Muscle of leg (tissue), 11 donors: ENCODE data around the gene MYL9. TPM values are rescaled to one million over a fixed set of nuclear protein-coding genes. Genes with fewer than 3 reads are reported as not detected.

Experiments used
- DNase-seq: peaks from one replicate; pipeline ENCODE4 v3.0.0; 2013
- H3K27ac ChIP-seq: one replicate; pipeline ENCODE4 v1.5.1; 2013; ENCODE audit warnings: mild to moderate bottlenecking, low read length, control low read depth
- H3K27me3 ChIP-seq: one replicate; pipeline ENCODE4 v1.6.1; 2013; ENCODE audit warnings: low read length; ENCODE audit not compliant: control insufficient read depth, insufficient read depth
- H3K36me3 ChIP-seq: one replicate; pipeline ENCODE4 v1.6.1; 2013; ENCODE audit warnings: low read length; ENCODE audit not compliant: control insufficient read depth, insufficient read depth
- H3K4me1 ChIP-seq: one replicate; pipeline ENCODE4 v1.6.1; 2013; ENCODE audit warnings: low read length; ENCODE audit not compliant: control insufficient read depth, insufficient read depth
- H3K4me3 ChIP-seq: one replicate; pipeline ENCODE4 v1.5.1; 2013; ENCODE audit warnings: low read length, control low read depth
- H3K9me3 ChIP-seq: replicated peaks from 2 replicates; pipeline ENCODE4 v1.6.1; 2013; ENCODE audit warnings: low read depth, low read length; ENCODE audit not compliant: control insufficient read depth
- WGBS: methylation state at CpG from one replicate; pipeline ENCODE4 v1.1.5; 2013; ENCODE audit warnings: missing lambda C conversion rate; ENCODE audit not compliant: insufficient coverage; 5-methylcytosine and 5-hydroxymethylcytosine counted together
- polyA plus RNA-seq, 8 donors: library from polyadenylated mRNA; unstranded; fragments of 120-200 nt; gene quantifications; one replicate each; pipeline versions ENCODE4 v1.2.1 to v1.2.3, GENCODE V29; 2013; ENCODE audit warnings: inconsistent platforms in 1 of 8, low replicate concordance in 1 of 8; ENCODE audit not compliant: insufficient read length in 8 of 8, insufficient read depth in 1 of 8
- total RNA-seq: library from RNA; stranded (reverse); fragments of 120-200 nt; gene quantifications from one replicate; pipeline ENCODE4 v1.2.4, GENCODE V29; 2013

MYL9 gene
- total and polyA plus RNA-seq, 9 donors: 162 to 621 (median 456) TPM

DNA sequence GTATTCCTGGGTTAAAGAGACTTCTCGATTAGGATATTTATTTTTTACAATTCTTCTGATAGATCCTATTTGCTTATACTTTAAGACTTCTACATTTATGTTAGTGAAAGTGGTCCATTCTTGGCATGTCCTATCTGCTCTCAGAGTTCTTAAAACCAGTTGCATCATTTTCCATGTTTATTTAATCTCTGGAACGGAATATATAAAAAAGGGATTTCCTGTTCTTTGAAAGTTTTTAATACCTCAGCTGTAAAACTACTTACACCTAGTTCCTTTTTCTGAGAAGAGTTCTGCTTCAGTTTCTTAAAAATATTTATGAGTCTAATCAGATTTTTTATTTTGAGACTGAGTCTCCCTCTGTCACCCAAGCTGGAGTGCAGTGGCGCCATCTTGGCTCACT lies 18.0 kb upstream of the MYL9 start:
- 100% methylated on average over 1 of the region's 3 CpGs for WGBS
- peak; percentile 39 for DNase-seq
- peaks cover 66% of the 10 kb centered on the region for H3K36me3 ChIP-seq

DNA sequence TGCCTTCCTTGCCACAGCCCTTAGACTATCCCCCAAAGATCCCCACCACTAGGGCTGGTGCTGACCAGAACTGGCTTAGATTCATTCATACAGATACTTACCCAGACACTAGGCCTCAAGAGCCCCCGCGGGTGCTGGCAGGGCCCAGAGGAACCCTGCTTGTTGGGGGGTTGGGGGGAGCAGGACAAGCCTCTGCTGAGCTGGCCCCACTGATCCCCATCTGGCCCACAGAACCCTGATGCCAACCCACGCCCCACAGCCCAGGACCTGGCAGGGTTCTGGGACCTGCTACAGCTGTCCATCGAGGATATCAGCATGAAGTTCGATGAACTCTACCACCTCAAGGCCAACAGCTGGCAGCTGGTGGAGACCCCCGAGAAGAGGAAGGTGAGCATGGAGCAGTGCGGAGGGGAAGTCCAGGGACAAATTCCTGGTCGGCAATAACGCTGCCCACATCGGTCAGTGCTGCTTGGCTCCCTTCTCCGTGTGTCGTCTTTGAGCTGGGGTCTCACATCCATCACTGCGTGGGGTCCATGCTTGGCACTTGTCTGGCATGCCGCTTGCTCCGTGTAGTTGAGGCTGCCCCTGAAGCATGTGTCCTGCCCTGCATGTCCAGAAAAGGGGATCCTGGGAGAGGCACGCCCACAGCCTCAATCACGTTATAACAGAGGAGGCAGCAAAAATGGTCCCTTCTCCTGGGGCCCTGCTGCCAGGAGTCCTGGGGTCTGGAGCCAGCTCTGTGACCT lies 15.5 kb upstream of the MYL9 start:
- Histone ChIP-seq H3K27ac (no peak overlapping the region), H3K27me3 (no peaks in the 10 kb centered on the region), H3K4me1 (no peaks in the 10 kb centered on the region), H3K36me3 (peaks cover 65% of the 10 kb centered on the region), H3K9me3 (no peaks in the 10 kb centered on the region), H3K4me3 (no peak overlapping the region)
- WGBS: 89% methylated on average over 15 of the region's 17 CpGs
- no peak for DNase-seq

More for the DNA sequence above, 18.0 kb upstream of the MYL9 start:
- Histone ChIP-seq H3K4me1 (no peaks in the 10 kb centered on the region), H3K27ac (no peak overlapping the region), H3K9me3 (no peaks in the 10 kb centered on the region), H3K4me3 (no peak overlapping the region), H3K27me3 (no peaks in the 10 kb centered on the region)

DNA sequence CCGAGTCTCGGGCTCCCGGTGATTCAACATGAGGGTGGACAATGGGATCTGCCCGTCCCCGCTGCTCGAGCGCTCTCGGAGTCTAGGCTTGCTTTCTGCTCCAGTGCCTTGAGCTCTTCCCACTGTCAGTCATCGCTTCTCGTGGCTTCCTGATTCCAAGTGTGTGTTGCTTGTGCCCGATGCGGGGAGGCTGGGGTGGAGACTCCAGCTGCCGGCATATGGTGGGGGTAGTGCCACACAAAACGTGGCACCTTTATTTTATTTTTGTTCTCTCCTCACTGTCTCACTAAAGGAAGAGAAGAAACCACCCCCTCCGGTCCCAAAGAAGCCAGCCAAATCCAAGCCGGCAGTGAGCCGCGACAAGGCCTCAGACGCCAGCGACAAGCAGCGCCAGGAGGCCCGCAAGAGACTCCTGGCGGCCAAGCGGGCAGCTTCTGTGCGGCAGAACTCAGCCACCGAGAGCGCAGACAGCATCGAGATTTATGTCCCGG lies 14.8 kb upstream of the MYL9 start:
- H3K9me3 ChIP-seq: no peaks in the 10 kb centered on the region
- no peak for DNase-seq
- H3K36me3 ChIP-seq: peaks cover 62% of the 10 kb centered on the region
- H3K4me3 ChIP-seq: no peak overlapping the region
- no peaks in the 10 kb centered on the region for H3K27me3 ChIP-seq
- no peak overlapping the region for H3K27ac ChIP-seq
- 90% methylated on average over 19 of the region's 29 CpGs for WGBS
- no peaks in the 10 kb centered on the region for H3K4me1 ChIP-seq

DNA sequence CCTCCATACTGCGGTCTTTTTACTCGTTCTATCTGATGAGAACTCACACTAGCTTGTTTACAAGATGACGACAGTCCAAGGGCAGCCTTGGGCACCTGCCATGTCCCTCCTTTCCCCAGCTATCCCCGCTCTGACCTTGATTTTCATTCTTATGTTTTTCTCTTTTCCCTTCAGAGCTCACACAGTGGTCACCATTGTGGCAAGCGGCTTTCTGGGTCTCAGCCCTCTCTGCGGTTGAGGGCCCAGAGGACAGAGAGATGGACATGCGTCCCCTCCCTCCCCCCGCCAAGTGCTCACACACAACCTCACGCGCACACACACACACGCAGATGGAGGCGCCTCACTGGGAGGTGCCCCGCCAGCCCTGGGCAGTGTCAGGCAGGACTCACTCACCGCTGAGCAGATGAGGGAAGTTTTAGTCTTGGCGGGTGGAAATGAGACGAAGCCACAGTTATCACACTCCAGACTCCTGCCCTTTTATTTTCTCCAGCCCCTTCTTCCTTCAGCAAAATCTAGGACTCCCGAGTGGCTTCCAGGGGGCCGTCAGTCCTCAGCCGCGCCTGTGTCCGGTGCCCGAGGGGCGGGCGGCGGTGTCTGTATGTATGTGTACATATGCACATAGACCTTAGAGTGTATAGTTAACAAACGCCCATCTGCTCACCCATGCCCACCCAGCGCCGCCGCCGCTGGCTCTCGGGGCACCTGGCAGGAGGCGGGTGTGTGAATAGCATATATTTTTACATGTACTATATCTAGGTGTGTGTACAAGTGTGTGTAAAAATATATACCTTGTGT lies 13.8 kb upstream of the MYL9 start:
- WGBS: 80% methylated on average over 12 of the region's 32 CpGs
- Histone ChIP-seq H3K9me3 (no peaks in the 10 kb centered on the region), H3K4me3 (no peak overlapping the region), H3K27me3 (no peaks in the 10 kb centered on the region), H3K36me3 (peaks cover 53% of the 10 kb centered on the region), H3K4me1 (no peaks in the 10 kb centered on the region), H3K27ac (no peak overlapping the region)
- DNase-seq: no peak

DNA sequence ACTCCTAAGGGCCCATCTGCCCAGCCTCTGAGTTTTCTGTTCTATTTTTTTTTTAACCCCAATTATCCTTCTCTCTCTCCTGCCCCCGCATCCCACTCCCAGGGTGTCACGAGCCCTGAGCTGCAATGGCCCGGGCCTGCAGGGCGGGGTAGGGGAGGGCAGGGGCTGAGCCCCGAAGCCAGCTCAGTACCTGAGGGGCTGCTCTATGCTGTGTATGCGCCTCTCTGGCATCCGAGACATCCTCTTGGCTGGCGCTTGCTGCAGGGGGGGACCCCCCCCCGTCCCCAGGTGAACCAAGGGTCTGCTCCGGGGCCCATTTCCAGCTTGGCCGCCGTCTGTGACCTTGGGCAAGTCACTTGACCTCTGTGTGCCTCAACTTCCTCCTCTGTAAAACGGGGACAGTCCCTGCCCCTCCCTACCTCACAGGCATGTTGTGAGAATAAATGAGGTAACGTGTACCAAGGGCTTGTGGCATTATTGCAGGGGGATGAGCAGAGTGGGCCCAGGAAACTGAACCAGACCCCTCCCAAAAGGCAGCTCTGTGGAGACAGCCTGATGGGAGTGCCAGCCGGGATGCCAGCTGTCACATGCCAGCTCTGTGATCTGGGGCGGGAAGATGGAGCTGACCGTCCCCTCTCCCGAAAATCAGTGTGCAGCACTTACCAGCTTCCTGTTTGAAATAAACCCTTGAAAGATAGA lies 13.0 kb upstream of the MYL9 start:
- H3K27me3 ChIP-seq: no peaks in the 10 kb centered on the region
- H3K4me1 ChIP-seq: no peaks in the 10 kb centered on the region
- peaks cover 47% of the 10 kb centered on the region for H3K36me3 ChIP-seq
- H3K27ac ChIP-seq: no peak overlapping the region
- DNase-seq: no peak
- H3K4me3 ChIP-seq: no peak overlapping the region
- no peaks in the 10 kb centered on the region for H3K9me3 ChIP-seq
- 82% methylated on average over 12 of the region's 18 CpGs for WGBS

DNA sequence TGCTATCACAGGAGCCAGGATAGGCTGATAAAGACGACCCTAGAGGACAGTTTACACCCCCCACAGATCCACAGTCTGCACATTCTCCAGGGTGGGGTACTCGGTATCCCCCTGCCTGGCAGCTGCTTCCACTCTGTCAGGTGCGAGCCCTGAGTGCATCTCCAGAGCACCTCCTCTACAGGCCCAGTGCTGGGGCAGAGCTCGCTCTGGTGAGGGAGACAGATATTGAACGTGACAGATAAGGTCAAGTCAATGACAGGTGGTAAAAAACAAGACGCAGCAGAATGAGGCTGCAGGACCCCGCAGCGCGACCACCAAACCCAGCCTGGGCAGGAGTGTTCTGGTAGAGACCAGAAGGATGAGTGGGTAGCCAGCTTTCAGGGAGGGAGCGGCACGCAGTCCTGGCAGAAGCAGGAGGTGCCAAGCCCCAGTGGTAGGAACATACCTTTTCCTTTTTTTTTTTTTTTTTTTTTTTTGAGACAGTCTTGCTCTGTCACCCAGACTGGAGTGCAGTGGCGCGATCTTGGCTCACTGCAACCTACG lies 12.4 kb upstream of the MYL9 start:
- no peaks in the 10 kb centered on the region for H3K9me3 ChIP-seq
- WGBS: 79% methylated on average over 11 of the region's 14 CpGs
- H3K27me3 ChIP-seq: no peaks in the 10 kb centered on the region
- peaks cover 42% of the 10 kb centered on the region for H3K36me3 ChIP-seq
- H3K27ac ChIP-seq: no peak overlapping the region
- no peak for DNase-seq
- H3K4me1 ChIP-seq: no peaks in the 10 kb centered on the region
- no peak overlapping the region for H3K4me3 ChIP-seq

DNA sequence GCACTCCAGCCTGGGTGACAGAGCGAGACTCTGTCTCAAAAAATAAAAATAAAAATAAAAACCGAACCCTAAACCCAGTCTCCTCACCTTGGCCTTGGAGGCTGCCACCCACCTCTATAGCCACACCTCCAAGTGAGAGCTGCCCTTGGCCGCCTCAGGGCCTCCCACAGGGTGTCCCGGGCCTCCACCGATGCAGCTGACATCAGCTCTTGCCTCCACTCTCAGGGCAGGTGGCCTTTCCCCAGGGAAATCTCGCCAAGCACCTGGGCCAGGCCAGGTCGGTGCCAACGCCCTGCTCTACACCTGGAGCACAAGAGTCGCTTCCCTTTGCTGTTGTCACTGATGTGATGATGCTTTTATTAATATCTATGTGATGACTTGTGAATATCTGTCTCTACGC lies 8.9 kb upstream of the MYL9 start:
- 87% methylated on average over 10 of the region's 10 CpGs for WGBS
- no peaks in the 10 kb centered on the region for H3K27me3 ChIP-seq
- no peak for DNase-seq
- no peak overlapping the region for H3K4me3 ChIP-seq
- H3K36me3 ChIP-seq: peaks cover 13% of the 10 kb centered on the region
- no peak overlapping the region for H3K27ac ChIP-seq
- H3K4me1 ChIP-seq: no peaks in the 10 kb centered on the region
- H3K9me3 ChIP-seq: no peaks in the 10 kb centered on the region

DNA sequence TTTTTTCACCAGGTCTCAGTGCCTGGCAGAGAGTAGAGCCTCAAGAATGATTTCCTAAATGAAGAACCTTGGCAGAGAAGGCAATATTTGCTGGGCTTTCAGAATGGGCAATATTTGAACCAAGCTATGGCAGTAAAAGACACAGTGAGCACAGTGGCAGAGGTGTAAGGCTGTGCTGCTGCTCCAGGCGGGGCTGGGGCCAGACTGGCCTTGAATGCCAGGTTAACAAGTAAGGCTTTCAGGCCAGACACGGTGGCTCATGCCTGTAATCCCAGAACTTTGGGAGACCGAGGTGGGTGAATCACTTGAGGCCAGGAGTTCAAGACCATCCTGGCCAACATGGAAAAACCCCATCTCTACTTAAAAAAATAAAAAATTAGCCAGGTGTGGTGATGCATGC lies 8.5 kb upstream of the MYL9 start:
- Histone ChIP-seq H3K4me3 (no peak overlapping the region), H3K9me3 (no peaks in the 10 kb centered on the region), H3K27ac (no peak overlapping the region), H3K36me3 (peaks cover 9% of the 10 kb centered on the region), H3K27me3 (no peaks in the 10 kb centered on the region), H3K4me1 (no peaks in the 10 kb centered on the region)
- no peak for DNase-seq
- 90% methylated on average over 2 of the region's 3 CpGs for WGBS

DNA sequence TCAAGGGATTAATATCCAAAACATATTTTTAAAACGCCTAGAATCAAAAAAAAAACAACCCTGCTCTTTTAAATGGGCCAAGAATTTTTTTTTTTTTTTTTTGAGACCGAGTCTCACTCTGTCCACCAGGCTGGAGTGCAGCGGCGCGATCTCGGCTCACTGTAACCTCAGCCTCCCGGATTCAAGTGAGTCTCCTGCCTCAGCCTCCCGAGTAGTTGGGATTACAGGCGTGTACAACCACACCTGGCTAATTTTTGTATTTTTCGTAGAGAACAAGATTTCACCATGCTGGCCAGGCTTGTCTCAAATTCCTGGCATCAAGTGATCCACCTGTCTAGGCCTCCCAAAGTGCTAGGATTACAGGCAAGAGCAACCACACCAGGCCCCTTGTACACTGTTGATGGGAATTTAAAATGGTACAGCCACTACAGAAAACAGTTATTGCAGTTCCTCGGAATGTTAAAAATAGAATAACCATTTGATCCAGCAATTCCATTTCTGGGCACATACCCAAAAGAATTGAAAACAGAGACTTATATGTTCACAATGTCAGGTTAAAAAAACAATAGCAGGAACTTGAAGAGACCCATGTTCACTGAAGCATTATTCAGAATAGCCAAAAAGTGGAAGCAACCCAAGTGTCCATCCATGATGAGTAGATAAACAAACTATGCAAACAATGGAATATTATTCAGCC lies 3.1 kb upstream of the MYL9 start:
- H3K36me3 ChIP-seq: no peaks in the 10 kb centered on the region
- no CpG with 5 or more reads among the region's 11 CpGs for WGBS
- peak; percentile 77 for DNase-seq
- H3K9me3 ChIP-seq: no peaks in the 10 kb centered on the region
- H3K4me1 ChIP-seq: peaks cover 29% of the 10 kb centered on the region
- H3K27me3 ChIP-seq: no peaks in the 10 kb centered on the region
- H3K4me3 ChIP-seq: no peak overlapping the region
- H3K27ac ChIP-seq: peak overlapping the region; percentile 21
